Epithelial cell of proximal tubule (primary cell): ENCODE data around the gene CCDC70. TPM values are rescaled to one million over a fixed set of nuclear protein-coding genes. Genes with fewer than 3 reads are reported as not detected.
A peak's percentile ranks its signal among the peaks of the same experiment; 100 is the strongest.

Source experiments
- DNase-seq: peaks from one replicate; pipeline ENCODE4 v3.0.0-alpha.2; 2011; ENCODE audit warnings: low read depth
- H3K4me3 ChIP-seq: 2 replicates; pipeline ENCODE4 v1.5.1; 2011; ENCODE audit warnings: low read depth, mild to moderate bottlenecking, low read length
- total RNA-seq: library from RNA; depleted of rRNA; stranded (reverse); fragments of >200 nt; gene quantifications from 2 replicates; pipeline ENCODE4 v1.2.3, GENCODE V29; 2015
- TF ChIP-seq, protein P1 (sequence below): conservative IDR thresholded peaks from 2 replicates; pipeline ENCODE4 v1.5.1; 2012; ENCODE audit warnings: low read depth, mild to moderate bottlenecking, low read length

CCDC70 gene
- total RNA-seq, 1 donor from 2014 or later, result not detected

DNA sequence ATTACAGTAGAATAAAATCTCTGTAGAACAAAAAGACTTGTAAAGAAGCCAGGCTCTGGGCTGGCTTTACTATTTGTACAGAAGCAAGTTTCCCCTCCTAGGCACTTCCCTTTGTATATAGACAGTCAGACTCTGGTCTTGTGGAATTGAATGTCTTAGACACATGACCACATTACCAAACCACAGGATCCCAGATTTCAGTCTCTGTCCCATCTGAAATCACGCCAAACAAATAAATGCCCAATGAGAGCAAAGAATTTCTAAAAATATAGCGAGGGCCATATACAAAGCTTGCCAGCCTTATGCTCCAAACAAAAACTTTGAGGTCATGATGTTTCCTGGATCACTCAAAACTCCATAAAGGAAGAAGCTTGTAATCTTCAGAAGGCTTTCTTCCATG lies 23.9 kb downstream of the CCDC70 start:
- TF ChIP-seq, protein P1, sequence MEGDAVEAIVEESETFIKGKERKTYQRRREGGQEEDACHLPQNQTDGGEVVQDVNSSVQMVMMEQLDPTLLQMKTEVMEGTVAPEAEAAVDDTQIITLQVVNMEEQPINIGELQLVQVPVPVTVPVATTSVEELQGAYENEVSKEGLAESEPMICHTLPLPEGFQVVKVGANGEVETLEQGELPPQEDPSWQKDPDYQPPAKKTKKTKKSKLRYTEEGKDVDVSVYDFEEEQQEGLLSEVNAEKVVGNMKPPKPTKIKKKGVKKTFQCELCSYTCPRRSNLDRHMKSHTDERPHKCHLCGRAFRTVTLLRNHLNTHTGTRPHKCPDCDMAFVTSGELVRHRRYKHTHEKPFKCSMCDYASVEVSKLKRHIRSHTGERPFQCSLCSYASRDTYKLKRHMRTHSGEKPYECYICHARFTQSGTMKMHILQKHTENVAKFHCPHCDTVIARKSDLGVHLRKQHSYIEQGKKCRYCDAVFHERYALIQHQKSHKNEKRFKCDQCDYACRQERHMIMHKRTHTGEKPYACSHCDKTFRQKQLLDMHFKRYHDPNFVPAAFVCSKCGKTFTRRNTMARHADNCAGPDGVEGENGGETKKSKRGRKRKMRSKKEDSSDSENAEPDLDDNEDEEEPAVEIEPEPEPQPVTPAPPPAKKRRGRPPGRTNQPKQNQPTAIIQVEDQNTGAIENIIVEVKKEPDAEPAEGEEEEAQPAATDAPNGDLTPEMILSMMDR, result no peak
- no peak for DNase-seq
- no peak overlapping the region for H3K4me3 ChIP-seq

DNA sequence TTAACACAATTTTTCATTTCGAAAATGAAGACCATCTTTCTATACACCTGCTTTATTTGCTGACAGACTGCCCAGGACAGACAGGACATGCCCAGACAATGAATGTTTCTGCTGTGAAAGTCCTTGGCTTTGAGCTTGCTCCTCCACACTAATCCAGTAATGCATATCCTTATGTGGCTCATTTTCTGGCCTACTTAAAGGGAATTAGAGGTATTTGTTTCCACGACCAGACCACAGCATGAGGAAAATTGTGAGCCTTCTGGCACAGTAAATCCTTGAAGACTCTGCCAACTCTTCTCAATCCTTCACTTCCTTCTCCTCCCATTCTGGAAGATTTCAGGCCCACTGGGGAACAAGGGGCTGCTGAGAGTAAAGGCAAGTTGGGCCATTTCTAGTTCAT lies 25.7 kb downstream of the CCDC70 start:
- no peak overlapping the region for H3K4me3 ChIP-seq
- TF ChIP-seq, protein P1, result no peak
- no peak for DNase-seq

DNA sequence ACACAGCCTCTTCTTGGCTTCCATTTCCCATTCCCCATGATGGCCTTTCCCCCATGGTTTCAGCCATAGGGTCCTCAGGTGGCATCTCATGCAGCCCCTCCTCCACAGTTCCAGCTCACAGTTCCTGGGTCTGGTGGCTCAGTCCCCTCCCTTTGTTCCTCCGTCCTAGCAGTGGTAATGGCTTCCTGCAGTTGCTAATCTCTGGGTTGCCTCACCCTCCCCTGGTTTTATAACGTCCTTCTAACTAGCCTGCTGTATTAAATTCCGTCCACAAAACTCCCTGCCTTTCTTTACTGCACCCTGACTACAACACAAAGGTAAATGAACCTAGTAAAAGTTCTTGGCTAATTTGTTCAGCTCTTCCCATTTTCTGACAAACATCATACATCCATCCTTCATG lies 30.9 kb downstream of the CCDC70 start:
- H3K4me3 ChIP-seq, result no peak overlapping the region
- TF ChIP-seq, protein P1, result no peak
- no peak for DNase-seq

DNA sequence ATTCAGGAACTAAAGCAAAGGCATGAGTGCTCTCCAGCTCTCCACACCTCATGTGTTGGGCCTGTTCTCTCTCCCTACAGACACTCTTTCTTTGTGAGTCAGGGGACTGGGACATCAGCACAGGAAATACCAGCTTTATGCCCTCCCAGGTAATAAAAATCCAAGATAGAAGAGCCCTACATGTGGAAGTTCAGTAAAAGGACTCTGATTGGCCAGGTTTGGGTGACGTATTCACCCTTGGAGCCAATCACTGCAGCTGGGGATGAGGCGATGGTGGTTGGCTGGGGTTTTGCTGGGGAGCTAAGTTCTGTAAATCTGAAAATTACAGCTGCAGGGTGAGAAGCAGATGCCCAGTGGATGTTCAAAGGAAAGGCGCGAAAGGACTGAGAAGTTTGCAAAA lies 32.5 kb downstream of the CCDC70 start:
- no peak for DNase-seq
- TF ChIP-seq, protein P1, result no peak

DNA sequence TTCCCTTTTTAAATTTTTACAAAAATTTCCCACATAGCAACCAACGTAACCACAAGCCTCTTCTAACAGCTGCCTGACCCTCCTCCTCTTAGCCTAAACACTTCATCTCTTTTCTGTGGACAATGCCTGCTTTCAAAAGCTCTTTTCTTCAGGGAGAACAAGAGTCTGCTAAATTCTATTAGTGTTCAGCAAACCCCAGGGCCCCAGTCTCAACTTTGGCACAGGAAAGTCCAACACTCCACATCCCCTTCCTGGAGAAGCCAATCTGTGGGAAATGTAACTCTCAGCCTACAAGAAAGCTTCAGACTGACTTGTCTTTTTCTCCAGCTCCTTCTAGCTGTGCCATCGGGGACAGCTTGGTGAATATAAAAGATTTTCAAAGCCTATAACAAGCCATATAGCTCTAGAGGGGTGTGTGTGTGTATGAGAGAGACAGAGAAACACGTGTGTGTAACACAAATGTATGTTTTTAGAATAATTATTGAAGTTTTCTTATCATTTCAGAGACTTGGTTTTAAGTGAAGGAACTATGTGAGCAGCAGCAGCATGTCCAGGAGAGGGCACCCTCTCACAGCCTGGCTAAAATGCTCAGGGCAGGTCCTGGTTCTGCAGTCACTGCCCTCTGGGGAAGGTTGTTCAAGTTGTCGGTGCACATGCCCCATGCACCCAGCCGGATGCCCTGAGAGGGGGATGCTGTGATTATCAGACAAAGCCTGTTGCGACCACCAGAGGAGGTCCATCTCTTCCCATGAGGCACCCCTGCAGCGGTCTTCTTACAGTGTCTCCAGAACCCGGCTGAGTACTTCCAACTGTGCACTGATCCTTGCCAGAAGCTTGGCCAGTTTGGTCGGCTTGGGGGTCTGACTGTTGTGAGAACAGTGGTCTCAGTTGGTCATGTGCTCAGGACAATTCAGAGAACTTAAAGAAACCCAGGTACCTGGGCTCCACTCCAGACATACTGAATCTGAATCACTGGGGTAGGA lies 34.4 kb downstream of the CCDC70 start:
- no peak overlapping the region for H3K4me3 ChIP-seq
- TF ChIP-seq, protein P1, result peak; percentile 94
- DNase-seq, result peak; percentile 3

More for the DNA sequence above, 32.5 kb downstream of the CCDC70 start:
- H3K4me3 ChIP-seq, result no peak overlapping the region

DNA sequence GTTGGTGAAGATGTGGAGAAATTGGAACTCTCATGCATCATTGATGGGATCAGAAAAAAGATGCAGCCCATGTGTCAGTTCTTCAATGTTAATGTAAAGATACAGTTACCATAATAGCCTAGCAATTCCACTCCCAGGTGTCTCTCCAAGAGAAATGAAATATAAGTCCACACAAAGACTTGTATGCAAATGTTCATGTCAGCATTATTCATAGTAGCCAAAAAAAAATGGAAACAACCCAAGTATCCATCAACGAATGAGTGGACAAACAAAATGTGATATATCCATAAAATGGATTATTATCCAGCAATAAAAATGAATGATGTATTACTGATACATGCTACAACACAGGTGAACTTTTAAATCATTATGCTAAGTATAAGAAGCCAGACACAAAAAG lies 38.7 kb downstream of the CCDC70 start:
- no peak overlapping the region for H3K4me3 ChIP-seq
- TF ChIP-seq, protein P1, result no peak
- no peak for DNase-seq
